SK-N-SH (cell line): ENCODE data around the gene TPSG1. TPM values are rescaled to one million over a fixed set of nuclear protein-coding genes. Genes with fewer than 3 reads are reported as not detected.

Experiments
- CTCF ChIA-PET: fragments of 300-600, 350-600 bp; formaldehyde crosslinking; extraction: SDS; loops from one replicate; lab custom pipeline; 2021; lab: Yijun Ruan, JAX
- POLR2A ChIA-PET: fragments of 350-600 bp; sonication (Branson Sonifier 250); formaldehyde crosslinking; extraction: SDS; loops from one replicate; lab custom pipeline; 2020; ENCODE audit warnings: antibody characterized with exemption, inconsistent platforms; lab: Yijun Ruan, JAX
- DNase-seq: peaks from one replicate; pipeline ENCODE4 v3.0.0; 2012
- H2AFZ ChIP-seq: fragments of 200-600 bp; sonication (generic); 2 replicates; pipeline ENCODE4 v1.8.1; 2016; ENCODE audit warnings: antibody characterized with exemption, mild to moderate bottlenecking, low read depth
- H3F3A ChIP-seq: fragments of 200-600 bp; sonication (generic); replicated peaks from 2 replicates; pipeline ENCODE3; 2016; ENCODE audit warnings: antibody characterized with exemption, mild to moderate bottlenecking; ENCODE audit not compliant: insufficient read depth
- H3K27ac ChIP-seq, 2 experiments: fragments of 200-500 bp in 1 of 2; fragments of 200-600 bp in 1 of 2; sonication (Bioruptor generic) in 1 of 2; sonication (generic), shearing (Covaris generic) in 1 of 2; 2 replicates each; pipeline versions ENCODE4 v1.5.1 to v1.6.1; 2014 to 2016; ENCODE audit warnings: low read depth in 2 of 2, inconsistent platforms in 1 of 2, low read length in 1 of 2, mild to moderate bottlenecking in 1 of 2, mixed read lengths in 1 of 2
- H3K27me3 ChIP-seq: fragments of 200-600 bp; sonication (generic), shearing (Covaris generic); 2 replicates; pipeline ENCODE4 v1.6.1; 2016; ENCODE audit warnings: mixed run types; ENCODE audit not compliant: insufficient read depth
- H3K36me3 ChIP-seq, 2 experiments: fragments of 200-500 bp in 1 of 2; fragments of 200-600 bp in 1 of 2; sonication (Bioruptor generic) in 1 of 2; sonication (generic) in 1 of 2; replicated peaks in 1 of 2; 2 replicates each; pipeline versions ENCODE3 to v1.5.1; 2014 to 2016; ENCODE audit warnings: low read length in 1 of 2, mild to moderate bottlenecking in 1 of 2; ENCODE audit not compliant: insufficient read depth in 2 of 2, control insufficient read depth in 1 of 2
- H3K4me1 ChIP-seq, 2 experiments: fragments of 200-500 bp in 1 of 2; fragments of 200-600 bp in 1 of 2; sonication (Bioruptor generic) in 1 of 2; sonication (generic), shearing (Covaris generic) in 1 of 2; 2 replicates each; pipeline versions ENCODE4 v1.5.1 to v1.6.1; 2014 to 2016; ENCODE audit warnings: low read depth in 1 of 2, low read length in 1 of 2, mixed run types in 1 of 2; ENCODE audit not compliant: insufficient read depth in 2 of 2, control insufficient read depth in 1 of 2
- H3K4me2 ChIP-seq: fragments of 200-600 bp; sonication (generic), shearing (Covaris generic); 2 replicates; pipeline ENCODE4 v1.6.1; 2017; ENCODE audit warnings: mixed run types
- H3K4me3 ChIP-seq, 2 experiments: fragments of 200-500 bp in 1 of 2; fragments of 200-600 bp in 1 of 2; sonication (Bioruptor generic) in 1 of 2; sonication (generic), shearing (Covaris generic) in 1 of 2; 2 replicates each; pipeline versions ENCODE4 v1.5.1 to v1.8.1; 2014 to 2016; ENCODE audit warnings: low read depth in 2 of 2, inconsistent platforms in 1 of 2, low read length in 1 of 2, mild to moderate bottlenecking in 1 of 2, mixed read lengths in 1 of 2, moderate library complexity in 1 of 2
- H3K79me2 ChIP-seq: fragments of 200-600 bp; sonication (generic); 2 replicates; pipeline ENCODE4 v1.8.1; 2017; ENCODE audit warnings: mild to moderate bottlenecking; ENCODE audit not compliant: insufficient read depth
- H3K9ac ChIP-seq: fragments of 200-600 bp; sonication (generic); 2 replicates; pipeline ENCODE4 v1.6.1; 2017; ENCODE audit warnings: mixed run types
- H3K9me2 ChIP-seq: fragments of 200-600 bp; sonication (generic); 2 replicates; pipeline ENCODE4 v1.6.1; 2017; ENCODE audit warnings: mixed run types
- H3K9me3 ChIP-seq: fragments of 200-600 bp; sonication (generic); 2 replicates; pipeline ENCODE4 v1.6.1; 2017; ENCODE audit warnings: mixed run types, mild to moderate bottlenecking, moderate library complexity
- H4K20me1 ChIP-seq: fragments of 200-600 bp; sonication (generic); 2 replicates; pipeline ENCODE4 v1.6.1; 2017; ENCODE audit warnings: mild to moderate bottlenecking, mixed run types; ENCODE audit not compliant: insufficient read depth
- CHD2 ChIP-seq: fragments of 150-350 bp; IDR thresholded peaks from 2 replicates; pipeline ENCODE4 v1.6.1; 2018; ENCODE audit warnings: low read length; ENCODE audit not compliant: partially characterized antibody
- EP300 ChIP-seq, 2 experiments: IDR thresholded peaks; 2 replicates each; pipeline versions ENCODE4 v1.4.0 to v1.6.1; 2012; ENCODE audit warnings: borderline replicate concordance in 1 of 2, low read depth in 1 of 2, low read length in 1 of 2
- FOXJ3 ChIP-seq: sonication (generic); formaldehyde crosslinking; IDR thresholded peaks from 2 replicates; pipeline ENCODE4 v1.5.1; 2020; ENCODE audit warnings: mild to moderate bottlenecking, missing genetic modification reagents
- FOXM1 ChIP-seq: IDR thresholded peaks from 2 replicates; pipeline ENCODE4 v1.4.0; 2012; ENCODE audit warnings: low read depth, mild to moderate bottlenecking
- GABPA ChIP-seq: IDR thresholded peaks from 2 replicates; pipeline ENCODE4 v1.4.0; 2012; ENCODE audit warnings: low read depth, mild to moderate bottlenecking
- MAX ChIP-seq: IDR thresholded peaks from 2 replicates; pipeline ENCODE4 v1.4.0; 2012; ENCODE audit warnings: low read depth
- MEF2A ChIP-seq: IDR thresholded peaks from 2 replicates; pipeline ENCODE4 v1.4.0; 2012; ENCODE audit warnings: low read depth, borderline replicate concordance
- NRF1 ChIP-seq: IDR thresholded peaks from 2 replicates; pipeline ENCODE4 v1.6.1; 2012; ENCODE audit warnings: low read depth, mild to moderate bottlenecking, low read length
- POLR2AphosphoS5 ChIP-seq: IDR thresholded peaks from 2 replicates; pipeline ENCODE4 v1.6.1; 2012; ENCODE audit warnings: low read depth, low read length
- RAD21 ChIP-seq: IDR thresholded peaks from 2 replicates; pipeline ENCODE4 v1.6.1; 2012; ENCODE audit warnings: mild to moderate bottlenecking, low read length
- REST ChIP-seq: IDR thresholded peaks from 2 replicates; pipeline ENCODE4 v1.6.1; 2012; ENCODE audit warnings: mild to moderate bottlenecking, low read depth, low read length, moderate library complexity
- RFX5 ChIP-seq: IDR thresholded peaks from 2 replicates; pipeline ENCODE4 v1.6.1; 2012; ENCODE audit warnings: mild to moderate bottlenecking, improper control_type of control experiment, low read length
- SMC3 ChIP-seq: IDR thresholded peaks from 2 replicates; pipeline ENCODE4 v1.6.1; 2012; ENCODE audit warnings: low read depth, low read length, improper control_type of control experiment
- USF2 ChIP-seq: fragments of 150-350 bp; IDR thresholded peaks from 2 replicates; pipeline ENCODE4 v1.6.1; 2017; ENCODE audit warnings: antibody characterized with exemption, low read length, low read depth, borderline replicate concordance
- YY1 ChIP-seq: IDR thresholded peaks from 2 replicates; pipeline ENCODE4 v1.4.0; 2012; ENCODE audit warnings: low read depth, mild to moderate bottlenecking
- ZBTB33 ChIP-seq: IDR thresholded peaks from 2 replicates; pipeline ENCODE4 v1.4.0; 2012; ENCODE audit warnings: low read depth, borderline replicate concordance
- WGBS: methylation state at CpG from one replicate; pipeline ENCODE4 v1.1.6; 2017; ENCODE audit warnings: low lambda C conversion rate; 5-methylcytosine and 5-hydroxymethylcytosine counted together
- polyA plus RNA-seq, 3 experiments: library from polyadenylated mRNA; depleted of rRNA; stranded (reverse); fragments of >200 nt; gene quantifications; 2 replicates each; pipeline ENCODE4 v1.2.3, GENCODE V29; 2012
- TF ChIP-seq, protein P1 (sequence below): fragments of 150-350 bp; IDR thresholded peaks from 2 replicates; pipeline ENCODE4 v1.6.1; 2016; ENCODE audit warnings: mild to moderate bottlenecking, low read depth, low read length
- TF ChIP-seq, protein P2 (sequence below): IDR thresholded peaks from 2 replicates; pipeline ENCODE4; 2012

The TPSG1 gene
- not detected in 2 replicates for polyA plus RNA-seq (2012; rRNA removed)
- not detected in 2 replicates for polyA plus RNA-seq (2012; cell fraction: cytosol; rRNA removed)
- 0.05 TPM in 1 of 2 replicates, not detected in the other for polyA plus RNA-seq (2012; cell fraction: nucleus; rRNA removed)

DNA sequence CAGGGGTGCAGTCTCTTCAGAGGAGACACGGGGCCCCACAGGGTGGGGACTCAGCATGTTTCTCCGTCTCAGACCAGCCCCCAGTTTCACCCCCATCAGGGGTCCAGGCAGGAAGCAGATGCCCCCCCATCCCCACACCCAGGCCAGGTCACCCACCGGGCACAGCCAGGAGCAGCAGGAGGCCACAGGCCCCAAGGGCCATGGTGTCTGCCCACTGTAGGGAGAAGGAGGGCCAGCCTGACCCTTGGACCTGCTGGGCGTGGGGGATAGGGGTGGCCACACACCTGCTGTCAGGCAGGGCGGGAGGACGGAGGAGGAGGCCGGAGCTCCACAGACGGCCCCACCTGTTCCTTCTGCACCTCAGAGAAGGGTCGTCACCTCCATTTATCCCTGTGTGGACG lies at the start of gene TPSG1:
TSS of gene TPSG1 (minus strand) at position 218 of the 401 bp plus-strand sequence. CDS start at position 202, 16 bp downstream.
- no peaks in the 10 kb centered on the region for H3F3A ChIP-seq

More for the DNA sequence above, at the start of gene TPSG1:
- no peak for DNase-seq
- TF ChIP-seq MEF2A (no peak), FOXM1 (no peak), NRF1 (no peak), SMC3 (no peak), CHD2 (no peak), USF2 (no peak), GABPA (no peak), ZBTB33 (no peak), POLR2AphosphoS5 (no peak), YY1 (no peak), RFX5 (no peak), RAD21 (no peak), EP300 (IDR thresholded peaks at IDR 0.05; ENCODE audit: borderline replicate concordance in 1 of 2, low read depth in 1 of 2, low read length in 1 of 2) (no peak), FOXJ3 (CRISPR knock-in tag) (no peak), REST (no peak), MAX (no peak)
- TF ChIP-seq, protein P1, sequence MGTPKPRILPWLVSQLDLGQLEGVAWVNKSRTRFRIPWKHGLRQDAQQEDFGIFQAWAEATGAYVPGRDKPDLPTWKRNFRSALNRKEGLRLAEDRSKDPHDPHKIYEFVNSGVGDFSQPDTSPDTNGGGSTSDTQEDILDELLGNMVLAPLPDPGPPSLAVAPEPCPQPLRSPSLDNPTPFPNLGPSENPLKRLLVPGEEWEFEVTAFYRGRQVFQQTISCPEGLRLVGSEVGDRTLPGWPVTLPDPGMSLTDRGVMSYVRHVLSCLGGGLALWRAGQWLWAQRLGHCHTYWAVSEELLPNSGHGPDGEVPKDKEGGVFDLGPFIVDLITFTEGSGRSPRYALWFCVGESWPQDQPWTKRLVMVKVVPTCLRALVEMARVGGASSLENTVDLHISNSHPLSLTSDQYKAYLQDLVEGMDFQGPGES, result no peak
- TF ChIP-seq, protein P2, sequence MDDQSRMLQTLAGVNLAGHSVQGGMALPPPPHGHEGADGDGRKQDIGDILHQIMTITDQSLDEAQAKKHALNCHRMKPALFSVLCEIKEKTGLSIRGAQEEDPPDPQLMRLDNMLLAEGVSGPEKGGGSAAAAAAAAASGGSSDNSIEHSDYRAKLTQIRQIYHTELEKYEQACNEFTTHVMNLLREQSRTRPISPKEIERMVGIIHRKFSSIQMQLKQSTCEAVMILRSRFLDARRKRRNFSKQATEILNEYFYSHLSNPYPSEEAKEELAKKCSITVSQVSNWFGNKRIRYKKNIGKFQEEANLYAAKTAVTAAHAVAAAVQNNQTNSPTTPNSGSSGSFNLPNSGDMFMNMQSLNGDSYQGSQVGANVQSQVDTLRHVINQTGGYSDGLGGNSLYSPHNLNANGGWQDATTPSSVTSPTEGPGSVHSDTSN, result no peak
- CTCF ChIA-PET, result interaction anchor here (1.0 kb wide), 1 partner anchor 31 kb away, joined by 4 read pairs; no protein-coding TSS in a partner anchor
- Histone ChIP-seq H3K4me2 (no peak within 1 kb of the TSS), H3K4me1 (no peaks in the 10 kb centered on the region), H2AFZ (no peak within 1 kb of the TSS), H4K20me1 (0 out of 2 replicates have a peak, but pooled peaks cover 8% of the 10 kb centered on the region), H3K9me2 (no peaks in the 10 kb centered on the region), H3K4me3 (no peak within 1 kb of the TSS), H3K27ac (no peak within 1 kb of the TSS), H3K79me2 (no peaks in the 10 kb centered on the region), H3K27me3 (peaks cover 45% of the 10 kb centered on the region), H3K36me3 (no peaks in the 10 kb centered on the region), H3K9me3 (no peaks in the 10 kb centered on the region), H3K9ac (no peak within 1 kb of the TSS)
- POLR2A ChIA-PET, result no interaction called here
- 40% methylated on average over 6 of the region's 10 CpGs for WGBS
